ENCODE results near the gene DUS3L.
"Not testable (repeated sequence)": the region's sequence is repeated elsewhere in the genome, so short reads cannot be mapped to it uniquely, and the experiment has no call there.

DUS3L gene

GRCh38 chr19:5774921-5775320 lies 16.0 kb downstream of the DUS3L start:
- no peak for DNase-seq (ENCODE audit: low read depth, low spot score)

- no peak for DNase-seq (ENCODE audit: low read depth, low spot score)
Observed at GRCh38 chr19:5773276-5773675, 17.7 kb downstream of the DUS3L start.

- no peak for DNase-seq (ENCODE audit: low read depth, low spot score)
Observed at GRCh38 chr19:5772416-5772815, 18.5 kb downstream of the DUS3L start.

- no peak for DNase-seq (ENCODE audit: low read depth, low spot score)
Observed at GRCh38 chr19:5767949-5768348, 23.0 kb downstream of the DUS3L start.

GRCh38 chr19:5765220-5765619 lies 25.7 kb downstream of the DUS3L start:
- no peak for DNase-seq (ENCODE audit: low read depth, low spot score)

- no peak for DNase-seq (ENCODE audit: low read depth, low spot score)
Observed at GRCh38 chr19:5762608-5763217, 28.2 kb downstream of the DUS3L start.

- DNase-seq (ENCODE audit: low read depth, low spot score) = no peak
Observed at GRCh38 chr19:5753743-5754142, 37.2 kb downstream of the DUS3L start.

- DNase-seq (ENCODE audit: low read depth, low spot score) = no peak
Observed at GRCh38 chr19:5751709-5752108, 39.3 kb downstream of the DUS3L start.

GRCh38 chr19:5749505-5749904 lies 41.5 kb downstream of the DUS3L start:
- DNase-seq (ENCODE audit: low read depth, low spot score) = no peak

GRCh38 chr19:5748920-5749319 lies 42.0 kb downstream of the DUS3L start:
- DNase-seq (ENCODE audit: low read depth, low spot score) = not testable (repeated sequence)

- not testable (repeated sequence) for DNase-seq (ENCODE audit: low read depth, low spot score)
Observed at GRCh38 chr19:5744999-5745398, 46.0 kb downstream of the DUS3L start.

- DNase-seq (ENCODE audit: low read depth, low spot score) = no peak
Observed at GRCh38 chr19:5743630-5744029, 47.3 kb downstream of the DUS3L start.

- DNase-seq (ENCODE audit: low read depth, low spot score) = no peak
Observed at GRCh38 chr19:5742051-5742450, 48.9 kb downstream of the DUS3L start.

- no peak for DNase-seq (ENCODE audit: low read depth, low spot score)
Observed at GRCh38 chr19:5738423-5738822, 52.5 kb downstream of the DUS3L start.
